CD14-positive monocyte (primary cell): ENCODE measurements around the gene CACNA1E. TPM values are rescaled to one million over a fixed set of nuclear protein-coding genes. Genes with fewer than 3 reads are reported as not detected.

ENCODE experiments used
- DNase-seq, 3 donors: peaks; one replicate each; pipeline ENCODE4 v3.0.0-alpha.2; 2011 to 2022
- H2AFZ ChIP-seq: 2 replicates; pipeline ENCODE4 v1.6.0; 2012; ENCODE audit warnings: mild to moderate bottlenecking, low read depth, low read length, inconsistent platforms; ENCODE audit not compliant: insufficient read depth, poor library complexity, severe bottlenecking
- H3K27ac ChIP-seq, 2 donors: 1 replicate in 1 of 2; 2 replicates in 1 of 2; pipeline ENCODE4 v1.5.1; 2012 to 2013; ENCODE audit warnings: low read length in 2 of 2, control low read depth in 1 of 2, inconsistent platforms in 1 of 2, low read depth in 1 of 2, mild to moderate bottlenecking in 1 of 2
- H3K27me3 ChIP-seq, 2 donors: one replicate each; pipeline versions ENCODE4 v1.6.0 to v1.6.1; 2011 to 2013; ENCODE audit warnings: low read length in 2 of 2; ENCODE audit not compliant: control insufficient read depth in 2 of 2, insufficient read depth in 2 of 2
- H3K36me3 ChIP-seq, 2 donors: replicated peaks in 1 of 2; 1 replicate in 1 of 2; 2 replicates in 1 of 2; pipeline versions ENCODE4 v1.5.1 to v1.6.1; 2012 to 2013; ENCODE audit warnings: low read length in 2 of 2, control low read depth in 1 of 2, inconsistent platforms in 1 of 2, mild to moderate bottlenecking in 1 of 2; ENCODE audit not compliant: insufficient read depth in 2 of 2, control insufficient read depth in 1 of 2
- H3K4me1 ChIP-seq, 2 donors: 1 replicate in 1 of 2; 2 replicates in 1 of 2; pipeline versions ENCODE4 v1.5.1 to v1.6.1; 2012 to 2013; ENCODE audit warnings: low read length in 2 of 2, control low read depth in 1 of 2, inconsistent platforms in 1 of 2, mild to moderate bottlenecking in 1 of 2, moderate library complexity in 1 of 2; ENCODE audit not compliant: insufficient read depth in 2 of 2, control insufficient read depth in 1 of 2
- H3K4me2 ChIP-seq: replicated peaks from 2 replicates; pipeline ENCODE3; 2012; ENCODE audit warnings: low read length, moderate library complexity, mild to moderate bottlenecking; ENCODE audit not compliant: poor library complexity, severe bottlenecking; ENCODE audit errors: extremely low read depth
- H3K4me3 ChIP-seq, 3 experiments: fragments of 200-600 bp in 1 of 3; sonication (generic) in 1 of 3; replicated peaks in 1 of 3; 1 replicate in 2 of 3; 2 replicates in 1 of 3; pipeline ENCODE4 v1.5.1; 2011 to 2013; ENCODE audit warnings: low read length in 3 of 3, mild to moderate bottlenecking in 3 of 3, control low read depth in 2 of 3, low read depth in 2 of 3, inconsistent platforms in 1 of 3, moderate library complexity in 1 of 3
- H3K79me2 ChIP-seq: 2 replicates; pipeline ENCODE4 v1.6.0; 2012; ENCODE audit warnings: mild to moderate bottlenecking, control low read depth, inconsistent platforms, low read length, moderate library complexity; ENCODE audit not compliant: insufficient read depth
- H3K9ac ChIP-seq: 2 replicates; pipeline ENCODE4 v1.6.0; 2017; ENCODE audit warnings: low read length, mild to moderate bottlenecking; ENCODE audit not compliant: insufficient read depth, poor library complexity, severe bottlenecking
- H3K9me3 ChIP-seq, 2 donors: replicated peaks in 1 of 2; 1 replicate in 1 of 2; 2 replicates in 1 of 2; pipeline versions ENCODE4 v1.5.1 to v1.6.1; 2012 to 2013; ENCODE audit warnings: low read length in 2 of 2, control low read depth in 1 of 2; ENCODE audit not compliant: control insufficient read depth in 1 of 2, insufficient read depth in 1 of 2
- H4K20me1 ChIP-seq: 2 replicates; pipeline ENCODE4 v1.6.0; 2012; ENCODE audit warnings: mild to moderate bottlenecking, low read length, control low read depth, moderate library complexity; ENCODE audit not compliant: insufficient read depth
- H3K27ac Mint-ChIP-seq, 7 donors: one replicate each; pipeline ENCODE4 v1.8.0; 2020; ENCODE audit warnings: mild to moderate bottlenecking in 7 of 7, mixed read lengths in 7 of 7, moderate library complexity in 6 of 7, inconsistent platforms in 2 of 7
- H3K27me3 Mint-ChIP-seq, 3 donors: one replicate each; pipeline ENCODE4 v1.8.0; 2021 to 2022; ENCODE audit warnings: low read depth in 3 of 3, mild to moderate bottlenecking in 3 of 3, mixed read lengths in 3 of 3, moderate library complexity in 3 of 3, inconsistent platforms in 1 of 3
- H3K36me3 Mint-ChIP-seq, 2 donors: one replicate each; pipeline ENCODE4 v1.8.0; 2020; ENCODE audit warnings: mixed read lengths in 2 of 2, inconsistent platforms in 1 of 2, mild to moderate bottlenecking in 1 of 2
- H3K4me1 Mint-ChIP-seq: one replicate; pipeline ENCODE4 v1.8.0; 2020; ENCODE audit warnings: mild to moderate bottlenecking, mixed read lengths
- H3K4me3 Mint-ChIP-seq, 2 donors: one replicate each; pipeline ENCODE4 v1.8.0; 2020; ENCODE audit warnings: mild to moderate bottlenecking in 2 of 2, mixed read lengths in 2 of 2, moderate library complexity in 1 of 2
- H3K9me3 Mint-ChIP-seq, 7 donors: one replicate each; pipeline ENCODE4 v1.8.0; 2020 to 2022; ENCODE audit warnings: mixed read lengths in 7 of 7, mild to moderate bottlenecking in 6 of 7, moderate library complexity in 6 of 7, inconsistent platforms in 2 of 7
- WGBS: methylation state at CpG from one replicate; pipeline ENCODE4 v1.1.5; 2013; ENCODE audit warnings: missing lambda C conversion rate; ENCODE audit not compliant: insufficient coverage; 5-methylcytosine and 5-hydroxymethylcytosine counted together
- intact Hi-C, 2 donors: fragments of 100-400 bp; cut with micrococcal nuclease; formaldehyde crosslinking; loops; one replicate each; pipeline versions ENCODE4 v1.15.0 to v1.15.1; 2023
- polyA plus RNA-seq, 3 donors: library from polyadenylated mRNA; depleted of rRNA in 1 of 3; unstranded in 2 of 3; stranded (reverse) in 1 of 3; fragments of 300-500 nt in 2 of 3; fragments of >200 nt in 1 of 3; fragmentation: Illumina TruSeq in 2 of 3; gene quantifications; 1 replicate in 2 of 3; 2 replicates in 1 of 3; pipeline ENCODE4 v1.2.3, GENCODE V29; 2012 to 2021
- TF ChIP-seq, protein P1 (sequence below): fragments of 200-600 bp; IDR thresholded peaks from one replicate; pipeline ENCODE4 v1.8.0; 2022; ENCODE audit warnings: antibody characterized with exemption, mild to moderate bottlenecking

The CACNA1E gene
- polyA plus RNA-seq, 3 donors: 0.04 TPM; not detected in 2

DNA sequence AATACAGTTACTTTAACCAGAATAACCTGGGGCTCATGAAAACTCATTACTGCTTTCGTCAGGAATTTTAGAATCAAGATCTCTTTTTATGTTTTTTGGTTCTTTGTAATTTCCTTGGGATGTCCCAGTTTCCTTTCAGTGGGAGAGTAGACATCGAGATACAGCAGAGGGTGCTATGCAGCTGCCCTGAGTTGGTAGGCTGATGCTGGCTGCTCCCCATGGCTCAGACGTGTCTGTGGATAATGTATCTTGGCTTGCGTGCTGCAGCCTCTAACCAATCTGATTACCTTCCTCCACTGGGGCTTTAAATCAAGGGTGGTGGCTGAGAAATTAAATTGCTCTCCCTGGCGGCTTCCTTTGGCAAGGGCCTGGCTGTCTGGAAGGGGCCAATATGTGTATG, 253.7 kb downstream of the CACNA1E start:
- Histone ChIP-seq H4K20me1 (no peaks in the 10 kb centered on the region), H2AFZ (no peak overlapping the region), H3K4me3 (no peak overlapping the region), H3K36me3 (no peaks in the 10 kb centered on the region), H3K9ac (no peak overlapping the region), H3K9me3 (no peaks in the 10 kb centered on the region), H3K79me2 (no peaks in the 10 kb centered on the region), H3K4me2 (no peak overlapping the region), H3K27me3 (no peaks in the 10 kb centered on the region), H3K4me1 (no peaks in the 10 kb centered on the region), H3K27ac (no peak overlapping the region)
- H3K4me1 Mint-ChIP-seq: no peaks in the 10 kb centered on the region
- TF ChIP-seq, protein P1, sequence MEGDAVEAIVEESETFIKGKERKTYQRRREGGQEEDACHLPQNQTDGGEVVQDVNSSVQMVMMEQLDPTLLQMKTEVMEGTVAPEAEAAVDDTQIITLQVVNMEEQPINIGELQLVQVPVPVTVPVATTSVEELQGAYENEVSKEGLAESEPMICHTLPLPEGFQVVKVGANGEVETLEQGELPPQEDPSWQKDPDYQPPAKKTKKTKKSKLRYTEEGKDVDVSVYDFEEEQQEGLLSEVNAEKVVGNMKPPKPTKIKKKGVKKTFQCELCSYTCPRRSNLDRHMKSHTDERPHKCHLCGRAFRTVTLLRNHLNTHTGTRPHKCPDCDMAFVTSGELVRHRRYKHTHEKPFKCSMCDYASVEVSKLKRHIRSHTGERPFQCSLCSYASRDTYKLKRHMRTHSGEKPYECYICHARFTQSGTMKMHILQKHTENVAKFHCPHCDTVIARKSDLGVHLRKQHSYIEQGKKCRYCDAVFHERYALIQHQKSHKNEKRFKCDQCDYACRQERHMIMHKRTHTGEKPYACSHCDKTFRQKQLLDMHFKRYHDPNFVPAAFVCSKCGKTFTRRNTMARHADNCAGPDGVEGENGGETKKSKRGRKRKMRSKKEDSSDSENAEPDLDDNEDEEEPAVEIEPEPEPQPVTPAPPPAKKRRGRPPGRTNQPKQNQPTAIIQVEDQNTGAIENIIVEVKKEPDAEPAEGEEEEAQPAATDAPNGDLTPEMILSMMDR: no peak
- no peak overlapping the region for H3K27ac Mint-ChIP-seq
- 40% methylated on average over 2 of the region's 5 CpGs for WGBS
- peaks cover 0 to 4% (median 0%) of the 10 kb centered on the region in 3 donors for H3K27me3 Mint-ChIP-seq
- H3K9me3 Mint-ChIP-seq: peaks cover 0 to 2% (median 0%) of the 10 kb centered on the region in 7 donors
- DNase-seq: no peak
- intact Hi-C loops: no loop called here
- no peaks in the 10 kb centered on the region for H3K36me3 Mint-ChIP-seq
- no peak overlapping the region for H3K4me3 Mint-ChIP-seq

GRCh38 chr1:181739214-181739613, 255.9 kb downstream of the CACNA1E start:
- no peak overlapping the region for H3K4me3 ChIP-seq
- no peaks in the 10 kb centered on the region for H3K9me3 ChIP-seq
- no peak overlapping the region for H2AFZ ChIP-seq
- no peaks in the 10 kb centered on the region for H3K36me3 Mint-ChIP-seq
- TF ChIP-seq, protein P1: no peak
- intact Hi-C loops: no loop called here
- no peak overlapping the region for H3K4me2 ChIP-seq
- no peaks in the 10 kb centered on the region for H3K4me1 ChIP-seq
- H3K4me1 Mint-ChIP-seq: no peaks in the 10 kb centered on the region
- peaks cover 0 to 4% (median 0%) of the 10 kb centered on the region in 7 donors for H3K9me3 Mint-ChIP-seq
- WGBS: 84% methylated on average over 9 of the region's 9 CpGs
- no peak overlapping the region for H3K9ac ChIP-seq
- no peaks in the 10 kb centered on the region for H3K36me3 ChIP-seq
- H4K20me1 ChIP-seq: no peaks in the 10 kb centered on the region
- no peaks in the 10 kb centered on the region for H3K79me2 ChIP-seq
- peaks cover 0 to 6% (median 0%) of the 10 kb centered on the region in 3 donors for H3K27me3 Mint-ChIP-seq
- no peak overlapping the region for H3K4me3 Mint-ChIP-seq
- no peak overlapping the region for H3K27ac ChIP-seq
- peak overlapping the region in 1 of 7 donors; percentile 43 for H3K27ac Mint-ChIP-seq
- DNase-seq: no peak
- no peaks in the 10 kb centered on the region for H3K27me3 ChIP-seq
